AG04450 (cell line): ENCODE data around the gene EXOC6. TPM values are rescaled to one million over a fixed set of nuclear protein-coding genes. Genes with fewer than 3 reads are reported as not detected.

ENCODE experiments used
- CTCF ChIA-PET: fragments of 300-600, 350-600 bp; formaldehyde crosslinking; extraction: SDS; loops from one replicate; lab custom pipeline; 2022; ENCODE audit warnings: antibody characterized with exemption, inconsistent platforms; lab: Charles Lee
- POLR2A ChIA-PET: fragments of 350-600 bp; formaldehyde crosslinking; extraction: SDS; loops from one replicate; lab custom pipeline; 2021; ENCODE audit warnings: antibody characterized with exemption, inconsistent platforms; lab: Yijun Ruan, JAX
- DNase-seq: peaks from one replicate; pipeline ENCODE4 v3.0.0-alpha.2; 2011; ENCODE audit warnings: low read depth, low spot score
- H3K27ac ChIP-seq: one replicate; pipeline ENCODE4 v1.5.1; 2012; ENCODE audit warnings: low read depth, low read length, control low read depth
- H3K27me3 ChIP-seq: one replicate; pipeline ENCODE4 v1.6.0; 2012; ENCODE audit warnings: low read length; ENCODE audit not compliant: control insufficient read depth, insufficient read depth
- H3K4me3 ChIP-seq: 2 replicates; pipeline ENCODE4 v1.5.1; 2011; ENCODE audit warnings: mild to moderate bottlenecking, low read depth, low read length, control low read depth
- H3K9me3 ChIP-seq: 2 replicates; pipeline ENCODE4 v1.5.1; 2012; ENCODE audit warnings: low read length; ENCODE audit not compliant: control insufficient read depth, insufficient read depth
- CTCF ChIP-seq: IDR thresholded peaks from 2 replicates; pipeline ENCODE4 v1.5.1; 2011; ENCODE audit warnings: low read depth, low read length, control low read depth, inconsistent platforms
- polyA plus RNA-seq: library from polyadenylated mRNA; depleted of rRNA; stranded (reverse); fragments of >200 nt; gene quantifications from 2 replicates; pipeline ENCODE4 v1.2.3, GENCODE V29; 2011

The EXOC6 gene
- polyA plus RNA-seq, 1 experiment, result 21.8 TPM

- Histone ChIP-seq H3K4me3 (no peak overlapping the region), H3K27me3 (peaks cover 92% of the 10 kb centered on the region), H3K9me3 (peaks cover 3% of the 10 kb centered on the region; the same call in 1 of the 2 replicates), H3K27ac (no peak overlapping the region)
- ChIA-PET POLR2A (no interaction called here), CTCF (interaction anchor here (0.6 to 2.2 kb wide), 5 partner anchors 10 to 789 kb away, joined by 3 to 15 read pairs (median 4); no protein-coding TSS in a partner anchor)
- TF ChIP-seq CTCF, result no peak
- DNase-seq, result no peak
Observed at GRCh38 chr10:93070378-93071176, 222.3 kb downstream of the EXOC6 start.

GRCh38 chr10:93071177-93071472 lies 222.8 kb downstream of the EXOC6 start:
- POLR2A ChIA-PET, result no interaction called here
- DNase-seq, result no peak
- Histone ChIP-seq H3K9me3 (peaks cover 3% of the 10 kb centered on the region; the same call in 1 of the 2 replicates), H3K27ac (no peak overlapping the region), H3K4me3 (no peak overlapping the region), H3K27me3 (peaks cover 94% of the 10 kb centered on the region)
- no peak for TF ChIP-seq CTCF
- CTCF ChIA-PET, result interaction anchor here (0.7 to 2.2 kb wide), 2 partner anchors 10 to 788 kb away, joined by 4 to 15 read pairs; no protein-coding TSS in a partner anchor

- CTCF ChIA-PET, result interaction anchor here (0.7 to 1.3 kb wide), 2 partner anchors 9 to 788 kb away, joined by 4 to 5 read pairs; no protein-coding TSS in a partner anchor
Observed at GRCh38 chr10:93071674-93072224, 223.4 kb downstream of the EXOC6 start.

GRCh38 chr10:93072225-93072712 lies 223.9 kb downstream of the EXOC6 start:
- ChIA-PET CTCF (interaction anchor here (1.3 kb wide), 1 partner anchor 8 kb away, joined by 5 read pairs; no protein-coding TSS in a partner anchor), POLR2A (no interaction called here)
- no peak for DNase-seq
- Histone ChIP-seq H3K27ac (no peak overlapping the region), H3K9me3 (peaks cover 3% of the 10 kb centered on the region; the same call in 1 of the 2 replicates), H3K27me3 (peaks cover 91% of the 10 kb centered on the region), H3K4me3 (peak overlapping the region; percentile 34)
- no peak for TF ChIP-seq CTCF

More at GRCh38 chr10:93071674-93072224, 223.4 kb downstream of the EXOC6 start:
- Histone ChIP-seq H3K27ac (no peak overlapping the region), H3K4me3 (peak overlapping the region; percentile 34), H3K9me3 (peaks cover 3% of the 10 kb centered on the region; the same call in 1 of the 2 replicates), H3K27me3 (peaks cover 95% of the 10 kb centered on the region)
- no peak for DNase-seq
- no peak for TF ChIP-seq CTCF
- POLR2A ChIA-PET, result no interaction called here
